Measurements from ENCODE around the gene EIF4G1.

EIF4G1 gene

DNA sequence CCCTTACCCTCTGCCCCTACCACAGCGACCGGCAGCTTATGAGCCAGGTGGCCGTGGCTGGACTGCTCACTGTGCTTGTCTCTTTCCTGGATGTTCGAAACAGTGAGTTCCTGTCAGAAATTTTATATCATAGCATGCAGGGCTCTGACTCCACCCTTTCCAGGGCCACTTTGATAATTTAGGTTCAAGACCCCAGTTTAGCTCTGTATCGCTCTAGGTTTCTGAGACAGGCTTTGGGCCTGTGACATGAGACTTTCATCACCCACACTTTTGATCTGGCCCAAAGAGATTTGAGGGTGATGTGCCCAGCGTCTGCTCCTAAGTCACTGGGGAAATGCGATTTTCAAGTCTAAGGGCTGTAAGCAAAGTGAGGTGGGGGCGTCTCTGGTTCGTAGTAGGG lies 6.5 kb upstream of the EIF4G1 start:
- DNase-seq (ENCODE audit: low spot score): no peak

DNA sequence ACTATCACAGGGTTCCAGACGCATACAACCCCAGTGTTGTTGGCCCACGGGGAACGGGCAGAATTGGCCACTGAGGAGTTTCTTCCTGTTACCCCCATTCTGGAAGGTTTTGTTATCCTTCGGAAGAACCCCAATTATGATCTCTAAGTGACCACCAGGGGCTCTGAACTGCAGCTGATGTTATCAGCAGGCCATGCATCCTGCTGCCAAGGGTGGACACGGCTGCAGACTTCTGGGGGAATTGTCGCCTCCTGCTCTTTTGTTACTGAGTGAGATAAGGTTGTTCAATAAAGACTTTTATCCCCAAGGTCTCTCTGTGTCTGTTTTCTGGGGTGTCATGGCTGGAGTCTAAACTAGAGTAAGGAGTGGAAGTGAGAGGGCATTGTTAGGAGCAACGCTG lies 5.7 kb upstream of the EIF4G1 start:
- DNase-seq (ENCODE audit: low spot score): no peak

DNA sequence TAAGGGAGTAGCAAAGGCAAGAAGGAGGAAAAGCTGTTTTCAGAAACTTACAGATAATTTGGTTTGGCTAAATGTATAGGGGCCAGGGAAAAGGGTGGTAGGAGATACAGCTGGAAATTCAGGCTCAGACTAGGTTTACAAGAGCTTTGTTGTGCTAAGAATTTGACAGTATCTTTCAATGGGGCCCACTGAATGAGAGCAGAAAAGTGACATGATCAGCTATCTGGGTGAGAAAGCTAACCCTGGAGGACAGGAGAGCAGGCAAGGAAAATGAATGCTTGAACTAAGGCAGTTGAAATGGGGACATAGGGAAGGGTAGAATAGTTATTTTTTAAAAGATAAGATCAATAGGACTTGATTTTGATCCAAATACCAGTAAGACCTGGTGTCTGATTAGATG lies 2.8 kb upstream of the EIF4G1 start:
- no peak for DNase-seq (ENCODE audit: low spot score)

DNA sequence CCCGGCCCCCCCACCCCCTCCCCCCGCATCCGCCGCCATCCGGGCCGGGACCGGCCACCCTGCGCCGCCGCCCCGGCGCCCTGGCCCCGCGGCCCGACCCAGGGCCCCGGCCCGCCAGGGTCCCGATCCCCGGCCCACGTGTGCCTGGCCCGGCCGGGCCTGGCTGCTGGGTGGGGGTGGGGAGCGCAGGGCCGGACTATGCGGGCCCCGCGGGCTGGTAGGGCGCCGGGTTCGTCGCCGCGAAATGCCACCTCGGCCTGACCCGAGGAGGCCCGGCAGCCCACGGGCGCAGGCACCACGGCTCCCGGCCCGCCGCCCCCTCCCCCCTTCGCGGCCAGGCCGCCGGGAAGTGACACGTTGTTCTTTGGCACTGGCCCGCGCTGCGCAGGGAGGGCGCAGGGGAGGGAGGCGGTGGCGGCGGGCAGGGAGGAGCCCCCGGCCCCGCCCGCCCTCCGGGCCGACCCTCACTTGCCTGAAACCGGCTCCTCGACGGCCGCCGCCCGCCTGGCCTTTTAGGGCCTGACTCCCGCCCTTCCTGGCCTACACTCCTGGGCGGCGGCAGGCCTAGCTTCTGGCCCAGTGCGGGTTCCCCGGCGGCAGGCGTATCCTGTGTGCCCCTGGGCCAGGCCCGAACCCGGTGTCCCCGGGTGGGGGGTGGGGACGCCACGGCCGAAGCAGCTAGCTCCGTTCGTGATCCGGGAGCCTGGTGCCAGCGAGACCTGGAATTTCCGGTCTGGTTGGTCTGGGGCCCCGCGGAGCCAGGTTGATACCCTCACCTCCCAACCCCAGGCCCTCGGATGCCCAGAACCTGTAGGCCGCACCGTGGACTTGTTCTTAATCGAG lies 515 bp downstream of the EIF4G1 start:
- DNase-seq (ENCODE audit: low spot score): no peak

DNA sequence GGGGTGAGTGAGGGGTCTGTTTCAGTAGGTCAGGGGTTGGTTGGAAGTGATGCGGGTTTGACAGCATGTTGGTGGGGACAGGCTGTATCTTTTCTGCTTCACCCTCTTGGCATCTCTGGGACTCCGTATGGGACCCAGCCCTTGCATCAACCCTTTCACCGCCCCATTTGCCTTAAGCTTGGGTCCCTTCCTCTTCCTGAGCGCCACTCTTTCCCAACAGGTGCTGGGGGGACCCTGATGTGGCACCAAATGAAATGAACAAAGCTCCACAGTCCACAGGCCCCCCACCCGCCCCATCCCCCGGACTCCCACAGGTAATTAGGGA lies 1.1 kb downstream of the EIF4G1 start:
- no peak for DNase-seq (ENCODE audit: low spot score)

DNA sequence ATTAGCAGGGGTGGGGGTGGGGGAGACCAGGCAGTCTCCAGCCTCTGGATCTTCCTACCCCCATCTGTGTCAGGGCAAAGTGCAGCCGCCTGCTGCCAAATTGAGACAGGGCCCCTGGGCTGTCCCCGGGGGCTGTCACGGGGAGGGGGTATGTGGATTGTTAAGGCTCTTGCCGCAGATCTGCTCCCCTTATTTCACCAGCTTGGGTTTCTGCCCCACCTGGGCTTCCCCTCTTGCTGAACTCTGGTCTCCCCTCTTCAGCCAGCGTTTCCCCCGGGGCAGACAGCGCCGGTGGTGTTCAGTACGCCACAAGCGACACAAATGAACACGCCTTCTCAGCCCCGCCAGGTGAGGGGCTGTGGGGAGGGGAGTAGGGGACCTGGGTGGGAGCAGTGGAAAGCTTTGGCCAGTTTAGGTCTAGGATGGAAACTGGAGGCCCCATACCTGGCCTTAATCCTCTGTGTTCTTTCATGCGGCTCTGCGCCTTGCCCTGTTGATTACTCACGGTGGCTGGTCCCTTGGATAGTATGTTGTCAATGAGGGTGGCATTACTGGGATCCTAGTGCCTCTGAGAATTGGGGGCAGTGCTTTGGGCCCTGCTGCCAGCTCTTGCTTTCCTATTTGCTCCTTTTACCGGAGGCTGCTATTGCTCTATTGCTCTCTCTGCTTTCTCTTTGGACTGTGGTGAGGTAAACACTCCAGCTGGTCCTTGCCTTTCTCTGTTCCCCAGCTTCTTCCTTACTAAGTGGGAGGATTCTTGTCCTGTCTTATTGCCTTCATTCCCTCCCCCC lies 1.7 kb downstream of the EIF4G1 start:
- DNase-seq (ENCODE audit: low spot score): no peak

DNA sequence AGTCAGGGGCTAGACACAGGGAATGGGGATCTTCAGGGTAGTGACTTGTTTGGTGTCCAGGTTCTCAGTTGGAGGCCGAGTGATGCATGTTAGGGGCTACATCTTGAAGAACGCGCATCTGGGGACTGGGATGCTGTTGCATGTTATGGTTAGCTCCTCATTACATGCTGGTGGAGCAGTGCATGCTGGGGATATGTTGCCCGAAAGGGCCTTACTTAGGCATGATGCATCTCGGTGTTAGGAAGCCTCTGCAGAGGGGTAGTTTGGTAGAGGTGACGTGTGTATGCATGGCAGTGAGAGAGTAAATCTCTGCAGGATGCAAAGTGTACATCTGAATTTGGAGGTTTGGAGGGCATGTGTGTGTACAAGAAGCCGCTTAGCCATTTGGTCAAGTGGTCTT lies 2.4 kb downstream of the EIF4G1 start:
- DNase-seq (ENCODE audit: low spot score): no peak

DNA sequence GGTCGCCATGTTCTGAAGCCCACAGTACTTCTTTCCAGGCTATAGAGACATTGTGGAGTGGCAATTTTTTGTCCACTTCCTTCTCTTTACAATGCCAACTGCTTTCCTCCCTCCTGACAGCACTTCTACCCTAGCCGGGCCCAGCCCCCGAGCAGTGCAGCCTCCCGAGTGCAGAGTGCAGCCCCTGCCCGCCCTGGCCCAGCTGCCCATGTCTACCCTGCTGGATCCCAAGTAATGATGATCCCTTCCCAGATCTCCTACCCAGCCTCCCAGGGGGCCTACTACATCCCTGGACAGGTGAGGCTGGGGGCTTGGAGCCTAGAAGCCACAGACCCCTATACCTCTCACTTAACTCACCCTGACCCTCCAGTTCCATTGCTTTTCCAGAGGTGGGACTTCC lies 2.8 kb downstream of the EIF4G1 start:
- DNase-seq (ENCODE audit: low spot score): no peak

DNA sequence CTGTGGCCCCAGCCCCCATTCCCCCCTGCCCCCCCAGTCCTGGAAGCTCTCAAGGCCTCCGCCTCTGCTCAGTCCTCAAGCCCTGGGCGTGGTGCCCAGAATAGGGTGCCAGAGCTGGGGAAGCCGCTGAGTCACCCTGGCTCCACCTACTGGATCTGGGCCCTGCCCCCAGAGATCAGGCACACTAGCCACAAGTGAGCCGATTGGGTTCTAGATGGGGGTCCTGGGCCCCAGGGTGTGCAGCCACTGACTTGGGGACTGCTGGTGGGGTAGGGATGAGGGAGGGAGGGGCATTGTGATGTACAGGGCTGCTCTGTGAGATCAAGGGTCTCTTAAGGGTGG lies 5.7 kb downstream of the EIF4G1 start:
- DNase-seq (ENCODE audit: low spot score): peak; percentile 80

DNA sequence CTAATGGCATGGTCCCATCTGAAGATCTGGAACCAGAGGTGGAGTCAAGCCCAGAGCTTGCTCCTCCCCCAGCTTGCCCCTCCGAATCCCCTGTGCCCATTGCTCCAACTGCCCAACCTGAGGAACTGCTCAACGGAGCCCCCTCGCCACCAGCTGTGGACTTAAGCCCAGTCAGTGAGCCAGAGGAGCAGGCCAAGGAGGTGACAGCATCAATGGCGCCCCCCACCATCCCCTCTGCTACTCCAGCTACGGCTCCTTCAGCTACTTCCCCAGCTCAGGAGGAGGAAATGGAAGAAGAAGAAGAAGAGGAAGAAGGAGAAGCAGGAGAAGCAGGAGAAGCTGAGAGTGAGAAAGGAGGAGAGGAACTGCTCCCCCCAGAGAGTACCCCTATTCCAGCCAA lies 7.3 kb downstream of the EIF4G1 start:
- DNase-seq (ENCODE audit: low spot score): no peak

DNA sequence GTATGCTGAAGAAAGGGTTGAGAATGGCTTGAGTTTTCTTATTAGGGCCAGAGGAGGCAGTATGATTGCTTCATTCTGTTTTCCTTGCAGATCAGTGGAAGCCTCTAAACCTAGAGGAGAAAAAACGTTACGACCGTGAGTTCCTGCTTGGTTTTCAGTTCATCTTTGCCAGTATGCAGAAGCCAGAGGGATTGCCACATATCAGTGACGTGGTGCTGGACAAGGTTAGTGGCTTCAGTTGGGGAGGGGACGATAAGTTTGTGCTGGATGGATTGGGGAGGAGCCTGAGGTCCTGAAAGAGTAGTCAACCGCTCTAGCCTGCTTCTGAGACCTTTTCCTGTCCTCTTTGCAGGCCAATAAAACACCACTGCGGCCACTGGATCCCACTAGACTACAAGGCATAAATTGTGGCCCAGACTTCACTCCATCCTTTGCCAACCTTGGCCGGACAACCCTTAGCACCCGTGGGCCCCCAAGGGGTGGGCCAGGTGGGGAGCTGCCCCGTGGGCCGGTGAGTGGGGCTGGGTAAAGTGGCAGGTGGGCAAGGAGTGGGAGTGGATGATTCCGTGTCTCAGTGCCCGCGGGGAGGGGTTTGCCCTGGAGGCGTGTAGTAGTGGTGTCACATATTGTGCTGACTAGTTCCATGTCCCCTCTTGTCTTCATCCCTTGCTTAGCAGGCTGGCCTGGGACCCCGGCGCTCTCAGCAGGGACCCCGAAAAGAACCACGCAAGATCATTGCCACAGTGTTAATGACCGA lies 8.5 kb downstream of the EIF4G1 start:
- no peak for DNase-seq (ENCODE audit: low spot score)

DNA sequence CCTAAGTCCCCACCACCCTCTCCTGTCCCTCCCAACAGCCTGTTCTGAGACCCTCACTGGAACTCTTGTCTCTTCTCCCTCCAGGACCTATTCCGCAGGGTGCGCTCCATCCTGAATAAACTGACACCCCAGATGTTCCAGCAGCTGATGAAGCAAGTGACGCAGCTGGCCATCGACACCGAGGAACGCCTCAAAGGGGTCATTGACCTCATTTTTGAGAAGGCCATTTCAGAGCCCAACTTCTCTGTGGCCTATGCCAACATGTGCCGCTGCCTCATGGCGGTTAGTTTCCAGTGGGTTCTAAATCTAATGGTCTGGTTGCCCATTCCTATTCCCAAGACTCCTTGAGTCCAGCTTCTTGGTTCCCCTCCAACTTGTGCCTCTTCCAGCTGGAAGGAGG lies 9.3 kb downstream of the EIF4G1 start:
- no peak for DNase-seq (ENCODE audit: low spot score)

DNA sequence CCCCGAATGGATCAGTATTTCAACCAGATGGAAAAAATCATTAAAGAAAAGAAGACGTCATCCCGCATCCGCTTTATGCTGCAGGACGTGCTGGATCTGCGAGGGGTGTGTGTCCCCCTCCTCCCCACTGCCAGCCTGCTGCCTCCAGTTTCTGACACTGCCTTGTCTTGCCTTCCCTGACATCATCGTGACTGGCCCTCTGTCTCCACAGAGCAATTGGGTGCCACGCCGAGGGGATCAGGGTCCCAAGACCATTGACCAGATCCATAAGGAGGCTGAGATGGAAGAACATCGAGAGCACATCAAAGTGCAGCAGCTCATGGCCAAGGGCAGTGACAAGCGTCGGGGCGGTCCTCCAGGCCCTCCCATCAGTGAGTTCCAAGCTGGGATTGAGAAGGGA lies 10.9 kb downstream of the EIF4G1 start:
- no peak for DNase-seq (ENCODE audit: low spot score)

DNA sequence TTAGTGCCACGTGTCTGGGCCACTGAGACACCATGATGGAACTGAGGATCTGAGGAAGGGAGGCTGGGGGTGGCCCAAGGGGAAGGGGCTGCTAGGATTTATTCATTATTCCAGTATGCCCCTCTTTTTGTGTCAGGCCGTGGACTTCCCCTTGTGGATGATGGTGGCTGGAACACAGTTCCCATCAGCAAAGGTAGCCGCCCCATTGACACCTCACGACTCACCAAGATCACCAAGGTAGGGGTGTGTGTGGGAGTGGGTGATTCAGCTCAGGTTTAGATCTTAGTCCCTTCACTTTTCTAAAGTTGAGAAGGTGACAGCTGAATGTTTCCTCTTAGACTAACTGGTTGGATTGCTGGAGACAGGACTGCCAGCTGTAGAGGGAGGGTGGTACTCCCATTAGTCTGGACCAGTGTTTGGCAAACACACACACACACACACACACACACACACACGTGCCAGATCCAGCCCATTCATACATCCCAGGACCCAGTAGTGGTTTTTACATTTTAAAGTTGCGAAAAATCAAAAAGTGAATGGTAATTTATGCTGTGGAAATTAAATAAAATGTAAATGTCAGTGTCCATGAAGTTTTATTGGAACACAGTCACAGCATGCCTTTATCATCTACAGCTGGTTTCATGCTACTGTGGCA lies 11.4 kb downstream of the EIF4G1 start:
- no peak for DNase-seq (ENCODE audit: low spot score)

DNA sequence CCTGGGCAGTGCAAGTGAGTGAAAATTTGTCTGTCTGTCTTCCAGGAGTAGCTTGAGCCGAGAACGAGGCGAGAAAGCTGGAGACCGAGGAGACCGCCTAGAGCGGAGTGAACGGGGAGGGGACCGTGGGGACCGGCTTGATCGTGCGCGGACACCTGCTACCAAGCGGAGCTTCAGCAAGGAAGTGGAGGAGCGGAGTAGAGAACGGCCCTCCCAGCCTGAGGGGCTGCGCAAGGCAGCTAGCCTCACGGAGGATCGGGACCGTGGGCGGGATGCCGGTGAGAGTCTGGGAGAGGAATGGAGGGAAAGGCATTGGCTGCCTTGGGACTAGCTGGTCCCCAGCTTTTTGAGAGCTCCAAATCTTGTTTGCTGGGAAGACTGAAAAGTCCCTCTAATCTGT lies 12.8 kb downstream of the EIF4G1 start:
- no peak for DNase-seq (ENCODE audit: low spot score)

DNA sequence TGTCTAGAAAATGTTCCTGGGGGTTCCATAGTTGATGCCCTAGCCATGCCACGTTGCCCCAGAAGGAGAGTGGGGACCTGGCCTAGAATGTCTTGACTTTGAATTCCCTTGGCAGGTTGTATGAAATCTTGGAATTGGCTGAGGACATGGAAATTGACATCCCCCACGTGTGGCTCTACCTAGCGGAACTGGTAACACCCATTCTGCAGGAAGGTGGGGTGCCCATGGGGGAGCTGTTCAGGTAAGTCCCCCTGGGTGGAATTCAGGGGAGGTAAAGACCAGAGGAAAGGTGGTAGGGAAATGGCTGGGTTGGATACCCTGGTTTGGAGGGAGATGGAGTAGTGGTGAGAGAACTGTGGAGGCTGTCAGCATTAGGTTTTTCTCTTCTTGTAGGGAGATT lies 14.1 kb downstream of the EIF4G1 start:
- DNase-seq (ENCODE audit: low spot score): no peak

DNA sequence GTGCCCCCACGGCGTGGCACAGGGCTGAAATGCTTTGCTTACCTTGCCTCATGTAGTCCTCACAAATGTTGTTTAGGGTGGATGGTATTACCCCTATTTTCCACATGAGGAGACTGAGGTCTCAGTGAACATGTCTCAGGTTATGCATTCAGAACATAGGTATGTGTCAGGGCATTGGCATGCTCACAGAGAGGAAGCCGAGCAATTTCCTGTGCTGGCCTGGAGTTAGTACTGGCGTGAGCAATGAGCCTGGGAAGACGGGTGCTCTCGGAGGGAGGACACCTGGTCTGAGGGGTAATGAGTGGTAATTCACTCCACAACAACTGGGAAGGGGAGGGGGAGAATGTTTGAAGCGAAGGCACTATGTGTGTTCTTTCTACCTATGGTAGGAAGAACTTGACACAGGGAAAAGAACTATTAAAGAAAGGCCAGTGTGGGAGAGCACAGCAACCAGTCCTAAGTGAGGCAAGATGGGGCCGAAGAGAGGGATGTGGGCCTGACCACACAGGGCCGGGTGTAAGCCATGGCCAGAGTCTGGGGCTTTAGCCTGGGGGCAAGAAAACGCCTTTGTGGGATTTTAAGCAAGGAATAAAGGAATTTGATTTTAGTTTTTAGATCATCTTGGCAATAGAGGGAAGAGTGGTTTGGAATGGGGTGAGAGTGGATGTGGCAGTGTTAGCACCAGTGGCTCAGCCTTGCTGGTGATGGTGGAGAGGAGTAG lies 18.1 kb downstream of the EIF4G1 start:
- no peak for DNase-seq (ENCODE audit: low spot score)

DNA sequence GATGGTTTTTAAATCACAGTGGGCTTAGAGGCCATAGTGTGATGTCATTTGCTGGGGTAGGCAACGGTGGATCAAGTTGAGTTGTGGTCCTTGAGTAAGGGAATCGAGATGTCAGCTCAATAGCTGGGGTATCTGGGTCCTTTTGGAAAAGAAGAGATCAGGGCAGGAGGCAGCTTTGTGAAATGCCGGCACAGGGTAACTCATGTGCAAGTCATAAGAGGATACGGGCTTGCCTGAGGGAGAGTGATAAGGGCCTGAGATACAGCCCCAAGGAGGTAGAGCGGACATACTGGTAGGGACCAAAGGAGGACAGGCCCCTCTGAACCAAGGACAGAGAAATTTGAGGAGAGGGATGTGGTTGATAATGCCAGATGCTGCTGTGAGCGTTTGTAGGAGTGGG lies 18.8 kb downstream of the EIF4G1 start:
- no peak for DNase-seq (ENCODE audit: low spot score)

DNA sequence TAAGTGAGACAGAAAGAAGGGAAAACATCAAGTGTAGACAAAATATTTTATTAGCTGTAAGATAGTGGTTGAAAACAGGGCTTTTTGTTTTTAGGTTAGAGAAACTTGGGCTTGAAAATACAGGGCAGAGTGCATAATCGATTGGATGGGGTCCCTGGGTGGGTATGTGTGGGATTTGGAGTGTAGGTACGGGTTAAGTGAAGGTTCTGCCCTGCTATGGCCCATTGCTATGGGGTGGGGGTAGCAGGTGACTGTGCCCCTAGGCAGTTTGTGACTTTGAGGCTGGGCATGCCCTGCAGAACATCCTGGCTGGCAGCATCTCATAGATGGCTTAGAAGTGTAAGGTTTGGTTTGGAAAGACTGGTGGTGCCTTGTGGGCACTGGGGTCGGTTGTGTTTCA lies 19.3 kb downstream of the EIF4G1 start:
- no peak for DNase-seq (ENCODE audit: low spot score)

DNA sequence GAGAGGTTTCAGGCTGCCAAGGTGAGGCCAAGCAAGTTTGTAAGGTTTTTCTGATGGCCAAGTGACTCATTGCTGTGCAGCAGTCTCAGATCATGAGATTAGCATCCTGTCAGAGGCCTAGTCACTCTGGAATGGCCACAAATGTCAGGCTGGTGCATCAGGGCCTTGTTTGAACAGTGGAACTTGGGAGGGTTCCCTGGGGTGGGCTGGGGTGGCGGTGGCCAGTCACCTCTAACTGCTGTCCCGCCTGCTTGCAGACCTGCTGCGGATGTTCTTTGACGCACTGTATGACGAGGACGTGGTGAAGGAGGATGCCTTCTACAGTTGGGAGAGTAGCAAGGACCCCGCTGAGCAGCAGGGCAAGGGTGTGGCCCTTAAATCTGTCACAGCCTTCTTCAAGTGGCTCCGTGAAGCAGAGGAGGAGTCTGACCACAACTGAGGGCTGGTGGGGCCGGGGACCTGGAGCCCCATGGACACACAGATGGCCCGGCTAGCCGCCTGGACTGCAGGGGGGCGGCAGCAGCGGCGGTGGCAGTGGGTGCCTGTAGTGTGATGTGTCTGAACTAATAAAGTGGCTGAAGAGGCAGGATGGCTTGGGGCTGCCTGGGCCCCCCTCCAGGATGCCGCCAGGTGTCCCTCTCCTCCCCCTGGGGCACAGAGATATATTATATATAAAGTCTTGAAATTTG lies 20.2 kb downstream of the EIF4G1 start:
- no peak for DNase-seq (ENCODE audit: low spot score)

DNA sequence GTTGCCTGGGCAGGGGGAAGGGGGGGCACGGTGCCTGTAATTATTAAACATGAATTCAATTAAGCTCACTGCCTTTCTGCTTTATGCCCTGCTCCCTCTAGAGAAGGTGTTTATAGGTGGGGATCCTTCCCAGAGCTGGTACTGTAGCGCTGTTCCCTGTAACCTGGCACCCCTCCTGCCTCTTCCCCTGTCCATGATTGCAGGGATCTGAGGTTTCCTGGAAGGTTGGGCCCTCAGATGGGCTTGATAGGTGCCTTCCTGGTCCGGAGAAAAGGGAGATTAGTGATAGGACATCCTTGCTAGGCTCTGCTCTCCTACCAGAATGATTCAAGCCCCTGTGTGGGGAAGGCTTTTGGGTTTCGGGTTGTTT lies 20.9 kb downstream of the EIF4G1 start:
- no peak for DNase-seq (ENCODE audit: low spot score)

Measured in LoVo (cell line).